NCI-H2107 treated with DMSO at 0.1 percent for 48 hours (cell line): ENCODE data around the gene CAPN15.

Source experiments
- DNase-seq: peaks from one replicate; lab custom pipeline; 2025; ENCODE audit not compliant: unreplicated experiment; lab: John Stamatoyannopoulos, UW

CAPN15 gene

DNA sequence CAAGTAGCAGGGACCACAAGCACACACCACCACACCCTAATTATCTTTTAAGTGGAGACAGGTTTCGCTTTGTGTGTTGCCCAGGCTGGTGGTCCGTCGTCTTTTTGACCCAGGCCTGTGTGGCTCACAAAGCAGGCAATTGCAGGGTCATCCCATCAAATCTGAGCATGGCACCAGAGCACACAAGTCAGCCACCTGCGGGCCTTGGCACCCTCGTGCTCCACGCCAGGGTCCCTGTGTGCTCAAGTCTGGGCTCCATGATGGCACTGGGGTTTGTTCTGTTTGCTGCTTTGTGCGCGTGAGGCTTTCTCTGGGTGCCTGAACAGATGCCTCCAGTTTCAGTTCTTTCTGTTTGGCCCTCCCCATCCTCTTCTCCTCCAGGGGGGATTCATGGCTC is 2.4 kb upstream of the CAPN15 start:
- no peak for DNase-seq

GRCh38 chr16:525520-526180 is 1.9 kb upstream of the CAPN15 start:
- no peak for DNase-seq

- DNase-seq = no peak
Observed at GRCh38 chr16:526181-527014, 1.1 kb upstream of the CAPN15 start.

GRCh38 chr16:528111-529011 is 849 bp downstream of the CAPN15 start:
- no peak for DNase-seq

DNA sequence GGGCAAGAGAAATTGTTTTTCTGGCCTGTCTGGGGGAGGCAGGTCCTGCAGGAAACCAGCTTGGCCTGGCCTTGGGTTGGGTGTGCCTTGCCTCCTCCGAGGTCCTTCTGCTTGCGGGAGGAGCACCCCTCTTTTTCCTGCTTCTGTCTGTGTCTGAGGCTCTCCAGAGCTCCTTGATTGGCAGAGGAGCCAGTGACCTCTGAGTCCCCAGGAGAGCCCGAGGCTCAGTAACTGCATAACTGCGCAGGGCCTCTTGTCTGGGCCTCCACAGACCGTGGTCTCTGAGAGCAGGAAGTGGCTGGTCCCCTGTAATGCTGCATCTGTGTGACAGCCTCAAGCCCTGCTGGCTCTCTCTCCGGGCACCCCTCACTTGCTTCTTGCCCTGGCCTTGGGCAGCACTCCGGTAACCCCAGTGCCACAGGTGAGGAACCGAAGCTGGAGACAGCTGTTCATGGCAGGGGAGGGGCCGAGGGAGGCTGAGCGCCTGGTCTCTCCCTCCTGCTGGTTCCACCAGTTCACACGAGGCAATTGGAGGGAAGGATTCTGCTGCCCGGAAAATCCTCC is 1.6 kb downstream of the CAPN15 start:
- DNase-seq = no peak

- DNase-seq = no peak
Observed at GRCh38 chr16:530111-530817, 2.8 kb downstream of the CAPN15 start.

GRCh38 chr16:531494-532125 is 4.1 kb downstream of the CAPN15 start:
- no peak for DNase-seq

DNA sequence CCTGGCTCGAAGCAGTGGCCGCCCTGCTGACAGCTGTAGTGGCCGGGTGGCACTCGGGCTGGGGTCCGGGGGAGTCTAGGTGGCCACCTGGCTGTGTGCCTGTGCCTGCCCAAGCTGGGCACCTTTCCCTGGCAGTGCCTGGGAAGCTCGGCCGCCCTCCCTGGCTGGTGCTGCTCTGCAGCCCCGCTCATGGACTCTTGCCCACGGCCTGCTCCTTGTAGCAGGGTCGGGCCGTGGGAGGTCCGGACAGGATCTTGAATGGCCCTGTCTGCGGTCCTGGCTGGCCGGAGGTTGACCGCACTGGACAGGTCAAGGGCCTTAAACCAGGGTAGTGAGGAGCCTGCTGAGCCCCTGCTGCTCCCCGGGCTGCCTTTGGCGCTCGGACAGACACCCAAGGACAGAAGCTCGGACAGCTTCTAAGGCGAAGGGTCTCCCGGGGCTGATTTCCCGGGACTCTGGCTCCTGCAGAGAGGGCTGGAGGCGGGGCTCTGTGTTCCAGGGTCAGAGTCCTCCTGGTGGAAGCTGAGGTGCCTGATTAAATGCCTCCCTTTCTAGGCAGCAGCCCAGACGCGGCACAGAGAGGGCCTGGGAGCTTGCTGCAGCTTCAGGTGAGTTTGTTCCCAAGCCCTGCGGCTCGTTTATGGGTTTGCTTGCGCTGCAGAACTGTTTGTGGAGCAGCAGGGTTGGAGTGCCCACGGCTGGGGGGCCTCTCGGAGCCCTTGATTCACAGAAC is 6.0 kb downstream of the CAPN15 start:
- peak; percentile 15 for DNase-seq

DNA sequence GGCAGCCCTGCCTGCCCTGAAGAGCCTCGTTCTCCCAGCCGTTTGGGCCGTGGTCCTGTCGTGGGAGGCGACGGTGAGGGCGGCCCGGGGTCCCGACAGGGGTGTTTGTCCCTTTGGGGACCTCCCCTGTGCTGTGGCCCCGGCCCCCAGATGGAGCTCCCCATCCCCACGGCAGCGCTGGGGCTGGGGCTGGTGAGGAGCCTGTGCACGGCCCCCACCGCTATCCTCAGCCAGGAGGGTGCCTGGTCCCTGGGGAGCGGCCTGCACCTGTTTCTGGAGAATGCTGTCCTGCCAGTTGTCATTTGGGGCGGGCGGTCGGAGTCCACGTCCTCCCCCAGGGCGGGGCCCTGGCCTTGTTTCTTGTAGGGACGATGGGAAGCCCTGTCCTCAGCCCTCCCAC is 6.6 kb downstream of the CAPN15 start:
- DNase-seq = peak; percentile 30

DNA sequence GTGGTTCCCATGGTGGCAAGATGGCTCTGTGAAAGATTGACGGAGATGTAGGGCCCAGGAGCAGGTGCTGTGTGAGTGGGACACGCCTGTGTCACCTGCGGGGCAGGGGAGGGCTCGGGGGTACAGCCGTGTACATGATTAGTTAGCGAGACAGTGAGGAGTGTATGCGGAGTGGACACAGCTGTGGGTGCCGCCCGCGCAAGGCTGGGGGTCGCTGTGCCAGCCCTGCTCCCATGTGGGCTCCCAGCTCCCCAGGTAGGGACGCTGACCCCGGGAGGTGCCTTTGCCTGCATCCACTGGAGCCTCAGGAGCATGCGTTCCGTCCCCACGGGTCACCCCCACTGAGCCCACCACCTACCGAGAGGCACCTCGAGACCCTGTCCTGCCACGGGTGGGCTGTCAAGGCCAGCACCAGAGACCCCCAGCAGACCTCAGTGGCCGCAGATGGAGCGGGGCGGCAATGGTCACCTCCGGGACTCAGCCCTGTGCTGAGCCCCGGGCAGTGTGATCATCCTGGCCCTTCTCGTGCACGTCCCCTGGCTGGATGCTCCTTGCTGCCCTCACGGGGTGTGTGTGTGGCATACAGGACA is 7.4 kb downstream of the CAPN15 start:
- DNase-seq = no peak

DNA sequence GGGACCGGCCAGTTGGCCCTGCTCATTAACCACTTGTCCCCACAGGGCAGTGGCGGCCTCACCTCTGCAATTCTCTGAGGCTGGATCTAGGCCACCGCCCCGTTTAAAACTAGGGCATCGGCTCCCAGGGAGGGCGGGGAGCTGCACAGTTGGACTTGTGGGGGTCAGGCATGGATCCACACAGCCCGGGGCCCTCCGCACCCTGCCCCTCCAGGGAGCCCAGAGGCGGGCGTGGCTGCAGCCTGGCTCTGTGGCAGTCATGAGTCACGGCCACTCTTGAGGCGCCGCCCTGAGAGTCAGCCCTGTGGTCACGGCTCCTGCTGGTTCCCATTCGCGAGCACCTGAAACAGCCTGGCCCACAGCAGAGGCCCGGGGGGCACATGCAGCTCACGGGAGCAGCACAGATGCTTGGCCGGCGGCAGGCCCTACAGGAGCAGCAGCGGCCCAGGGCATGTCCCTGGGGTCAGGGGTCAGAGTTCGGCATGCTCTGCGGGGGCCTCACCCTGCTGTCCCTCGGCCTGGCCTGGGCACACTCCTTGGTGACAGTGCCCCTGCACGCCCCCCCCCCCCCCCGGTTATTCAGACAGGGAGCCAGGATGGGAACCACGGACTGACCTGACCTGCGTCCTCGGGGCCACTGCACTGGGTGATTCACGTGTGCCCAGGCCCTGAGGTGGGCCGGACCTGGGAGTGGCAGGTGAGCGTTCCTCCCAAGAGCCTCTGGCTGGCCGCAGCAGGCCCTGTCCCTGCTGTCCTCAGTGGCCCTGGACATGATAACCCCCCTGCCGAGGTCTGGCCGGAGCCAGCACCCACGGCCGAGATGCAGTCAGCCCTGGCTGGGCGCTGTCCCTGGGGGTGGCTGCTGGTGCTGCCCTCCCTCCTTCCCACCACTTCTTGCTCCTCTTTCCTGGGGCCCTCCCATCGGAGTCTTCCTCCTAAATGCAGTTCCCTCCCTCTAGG is 8.2 kb downstream of the CAPN15 start:
- DNase-seq = peak; percentile 31

DNA sequence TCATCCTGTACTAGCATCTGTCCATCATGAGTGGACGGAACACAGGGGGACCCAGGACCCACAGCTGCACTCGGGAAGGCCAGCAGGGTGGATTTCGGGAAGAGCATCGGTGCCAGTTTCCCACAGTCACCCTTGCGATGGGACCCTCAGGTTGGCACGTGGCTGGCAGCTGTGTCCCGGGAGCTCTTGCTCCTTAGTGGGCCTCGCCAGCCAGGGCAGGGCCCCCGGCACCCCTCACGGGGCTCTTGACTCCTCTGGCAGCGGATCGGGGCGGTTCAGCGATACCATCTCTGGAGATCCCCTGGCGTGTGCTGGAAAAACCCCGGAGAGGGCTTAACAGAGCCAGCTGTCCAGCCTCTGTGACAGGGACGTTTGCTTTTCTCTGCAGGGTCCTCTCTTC is 9.2 kb downstream of the CAPN15 start:
- no peak for DNase-seq

- DNase-seq = no peak
Observed at GRCh38 chr16:537415-538335, 10.2 kb downstream of the CAPN15 start.

- DNase-seq = no peak
Observed at GRCh38 chr16:539901-540530, 12.5 kb downstream of the CAPN15 start.

DNA sequence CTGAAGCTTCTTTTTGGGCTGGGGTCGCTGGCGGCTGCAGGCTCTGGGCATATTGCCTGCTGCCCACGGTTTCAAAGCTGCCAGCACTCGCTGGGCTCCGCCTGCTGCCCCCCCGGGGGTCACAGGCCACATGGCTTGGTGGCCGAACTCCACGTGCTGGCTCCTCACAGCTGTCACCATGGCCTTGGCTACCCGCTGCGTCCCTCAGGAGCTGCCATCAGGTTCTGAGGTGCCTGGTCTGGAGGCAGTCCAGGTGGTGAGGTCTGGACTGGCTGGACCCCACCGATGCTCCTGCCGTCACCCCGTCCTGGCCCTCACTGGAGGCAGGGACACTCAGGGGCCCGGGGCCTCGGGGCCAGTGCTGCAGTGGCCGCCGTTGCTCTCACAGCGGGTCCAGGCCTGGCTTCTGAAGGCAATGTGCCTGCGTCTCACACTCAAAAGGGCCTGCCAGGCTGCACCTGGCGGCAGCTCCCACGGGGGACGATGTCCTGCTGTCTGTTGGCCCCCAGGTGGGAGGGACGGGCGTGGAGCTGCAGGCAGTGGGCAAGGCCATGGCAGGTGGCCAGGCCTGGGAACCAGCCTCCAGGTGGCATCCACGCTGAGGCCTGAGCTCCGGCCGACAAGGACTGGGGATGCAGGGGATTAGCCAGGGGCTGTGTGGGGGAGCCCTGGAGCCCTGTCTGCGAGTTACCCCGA is 13.3 kb downstream of the CAPN15 start:
- no peak for DNase-seq
